ENCODE results near the gene AP1M2. TPM values are rescaled to one million over a fixed set of nuclear protein-coding genes. Genes with fewer than 3 reads are reported as not detected.
A peak's percentile ranks its signal among the peaks of the same experiment; 100 is the strongest.

Gene AP1M2
- total RNA-seq, 1 experiment from 2014 or later: 127 TPM

- Mint-ChIP-seq H3K27me3 (ENCODE audit: low read depth) (no peaks in the 10 kb centered on the region), H3K4me3 (no peak overlapping the region), H3K9me3 (no peaks in the 10 kb centered on the region), H3K4me1 (no peaks in the 10 kb centered on the region), H3K36me3 (peaks cover 6% of the 10 kb centered on the region; the same call in 1 of the 2 replicates), H3K27ac (peak overlapping the region; percentile 66)
- no peak for TF ChIP-seq ATF6 (CRISPR knock-in tag; IDR thresholded peaks at IDR 0.05)
- DNase-seq (ENCODE audit: low spot score) (no peak), ATAC-seq (no peak)
- CTCF ChIA-PET: no interaction called here
- POLR2A ChIA-PET: no interaction called here
Observed at GRCh38 chr19:10617409-10618121, 30.5 kb upstream of the AP1M2 start.

DNA sequence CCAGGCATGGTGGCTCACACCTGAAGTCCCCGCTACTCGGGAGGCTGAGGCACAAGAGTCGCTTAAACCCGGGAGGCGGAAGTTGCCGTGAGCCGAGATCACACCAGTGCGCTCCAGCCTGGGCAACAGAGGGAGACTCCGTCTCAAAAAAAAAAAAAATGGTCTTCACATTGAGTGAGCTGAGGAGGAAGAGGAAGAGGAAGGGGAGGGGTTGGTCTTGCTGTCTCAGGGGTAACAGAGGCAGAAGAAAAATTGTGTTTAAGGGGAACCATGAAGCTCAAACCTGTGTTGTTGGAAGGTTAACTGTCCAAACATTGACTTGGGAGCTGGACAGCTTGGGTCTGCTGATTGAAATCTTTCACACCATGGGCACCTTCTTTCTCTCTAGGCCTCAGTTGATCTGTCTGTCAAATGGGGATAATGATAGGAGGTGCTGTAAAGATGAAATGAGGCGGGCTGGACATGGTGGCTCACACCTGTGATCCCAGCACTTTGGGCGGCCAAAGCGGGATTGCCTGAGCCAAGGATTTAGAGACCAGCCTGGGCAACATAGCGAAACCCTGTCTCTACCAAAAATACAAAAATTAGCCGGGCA, 28.4 kb upstream of the AP1M2 start:
- TF ChIP-seq CREB1 (CRISPR knock-in tag; IDR thresholded peaks at IDR 0.05) (no peak), JUN (CRISPR knock-in tag; IDR thresholded peaks at IDR 0.05) (no peak), PRRX2 (CRISPR knock-in tag; IDR thresholded peaks at IDR 0.05) (no peak), GRHL2 (CRISPR knock-in tag; IDR thresholded peaks at IDR 0.05; ENCODE audit: insufficient replicate concordance, severe bottlenecking) (no peak), GTF2I (CRISPR knock-in tag; conservative IDR thresholded peaks at IDR 0.05) (no peak), SP1 (CRISPR knock-in tag; conservative IDR thresholded peaks at IDR 0.05) (no peak), CBFB (CRISPR knock-in tag; IDR thresholded peaks at IDR 0.05; ENCODE audit: low read depth) (no peak), EMX1 (CRISPR knock-in tag; IDR thresholded peaks at IDR 0.05) (no peak), NFYB (CRISPR knock-in tag; conservative IDR thresholded peaks at IDR 0.05; ENCODE audit: low read depth) (no peak), NFATC4 (CRISPR knock-in tag; IDR thresholded peaks at IDR 0.05) (no peak), CDX4 (CRISPR knock-in tag; IDR thresholded peaks at IDR 0.05; ENCODE audit: borderline replicate concordance) (no peak), RELA (CRISPR knock-in tag; IDR thresholded peaks at IDR 0.05; ENCODE audit: borderline replicate concordance) (no peak)
- TF ChIP-seq, protein P1, sequence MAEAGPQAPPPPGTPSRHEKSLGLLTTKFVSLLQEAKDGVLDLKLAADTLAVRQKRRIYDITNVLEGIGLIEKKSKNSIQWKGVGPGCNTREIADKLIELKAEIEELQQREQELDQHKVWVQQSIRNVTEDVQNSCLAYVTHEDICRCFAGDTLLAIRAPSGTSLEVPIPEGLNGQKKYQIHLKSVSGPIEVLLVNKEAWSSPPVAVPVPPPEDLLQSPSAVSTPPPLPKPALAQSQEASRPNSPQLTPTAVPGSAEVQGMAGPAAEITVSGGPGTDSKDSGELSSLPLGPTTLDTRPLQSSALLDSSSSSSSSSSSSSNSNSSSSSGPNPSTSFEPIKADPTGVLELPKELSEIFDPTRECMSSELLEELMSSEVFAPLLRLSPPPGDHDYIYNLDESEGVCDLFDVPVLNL (CRISPR knock-in tag; IDR thresholded peaks at IDR 0.05; ENCODE audit: borderline replicate concordance, low read depth): no peak
- TF ChIP-seq, protein P2, sequence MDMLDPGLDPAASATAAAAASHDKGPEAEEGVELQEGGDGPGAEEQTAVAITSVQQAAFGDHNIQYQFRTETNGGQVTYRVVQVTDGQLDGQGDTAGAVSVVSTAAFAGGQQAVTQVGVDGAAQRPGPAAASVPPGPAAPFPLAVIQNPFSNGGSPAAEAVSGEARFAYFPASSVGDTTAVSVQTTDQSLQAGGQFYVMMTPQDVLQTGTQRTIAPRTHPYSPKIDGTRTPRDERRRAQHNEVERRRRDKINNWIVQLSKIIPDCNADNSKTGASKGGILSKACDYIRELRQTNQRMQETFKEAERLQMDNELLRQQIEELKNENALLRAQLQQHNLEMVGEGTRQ (CRISPR knock-in tag; IDR thresholded peaks at IDR 0.05): no peak
- H3K4me1 Mint-ChIP-seq: no peaks in the 10 kb centered on the region
- H3K4me3 Mint-ChIP-seq: no peak overlapping the region
- POLR2A ChIA-PET: no interaction called here
- no peaks in the 10 kb centered on the region for H3K27me3 Mint-ChIP-seq (ENCODE audit: low read depth)
- ATAC-seq: no peak
- DNase-seq (ENCODE audit: low spot score): no peak
- no peak overlapping the region for H3K27ac Mint-ChIP-seq
- H3K36me3 Mint-ChIP-seq: peaks cover 6% of the 10 kb centered on the region; the same call in 1 of the 2 replicates
- H3K9me3 Mint-ChIP-seq: no peaks in the 10 kb centered on the region
- CTCF ChIA-PET: interaction anchor here (0.5 to 1.8 kb wide), 2 partner anchors 34 to 341 kb away, joined by 3 to 5 read pairs; no protein-coding TSS in a partner anchor

DNA sequence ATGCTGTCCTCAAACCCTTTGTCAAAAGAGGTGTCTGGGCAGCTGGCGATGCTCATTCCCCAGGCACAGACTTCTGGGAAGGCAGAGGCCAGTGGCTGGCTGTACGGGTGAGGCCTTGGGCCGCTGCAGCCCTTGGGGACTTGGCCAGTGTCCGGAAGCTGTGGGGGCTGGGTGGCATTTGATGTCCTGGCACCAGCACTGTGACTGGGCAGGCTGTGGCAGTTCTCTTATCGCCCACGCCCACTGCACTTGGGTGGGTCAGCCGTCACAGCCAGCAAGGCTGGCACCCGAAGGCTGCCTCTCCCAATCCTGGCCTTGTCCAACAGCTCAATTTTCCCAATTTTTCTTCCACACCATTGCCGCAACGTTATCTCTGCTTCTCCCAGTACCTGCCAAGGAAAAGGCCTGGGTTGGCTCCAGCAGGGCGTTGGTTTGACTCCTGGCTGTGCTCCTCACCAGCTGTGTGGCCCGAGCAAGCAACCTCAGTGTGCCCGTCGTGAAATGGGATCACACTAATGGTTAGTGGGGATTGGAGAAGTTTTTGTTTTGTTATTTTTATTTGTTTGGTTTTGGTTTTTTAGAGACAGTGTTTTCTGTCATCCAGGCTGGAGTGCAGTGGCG, 25.5 kb upstream of the AP1M2 start:
- Mint-ChIP-seq H3K27ac (no peak overlapping the region), H3K4me1 (no peaks in the 10 kb centered on the region), H3K9me3 (no peaks in the 10 kb centered on the region), H3K27me3 (ENCODE audit: low read depth) (no peaks in the 10 kb centered on the region), H3K36me3 (peaks cover 6% of the 10 kb centered on the region; the same call in 1 of the 2 replicates), H3K4me3 (no peak overlapping the region)
- DNase-seq (ENCODE audit: low spot score) (no peak), ATAC-seq (no peak)
- ChIA-PET CTCF (interaction anchor here (1.9 to 2.7 kb wide), 2 partner anchors 31 to 32 kb away, joined by 7 to 11 read pairs; no protein-coding TSS in a partner anchor), POLR2A (no interaction called here)
- TF ChIP-seq RELA (CRISPR knock-in tag; IDR thresholded peaks at IDR 0.05; ENCODE audit: borderline replicate concordance) (no peak), USF1 (CRISPR knock-in tag; IDR thresholded peaks at IDR 0.05) (no peak), ZNF281 (CRISPR knock-in tag; IDR thresholded peaks at IDR 0.05) (no peak), ESRRA (CRISPR knock-in tag; IDR thresholded peaks at IDR 0.05; ENCODE audit: borderline replicate concordance) (no peak), FOXJ3 (CRISPR knock-in tag; IDR thresholded peaks at IDR 0.05; ENCODE audit: borderline replicate concordance) (no peak)
- TF ChIP-seq, protein P3, sequence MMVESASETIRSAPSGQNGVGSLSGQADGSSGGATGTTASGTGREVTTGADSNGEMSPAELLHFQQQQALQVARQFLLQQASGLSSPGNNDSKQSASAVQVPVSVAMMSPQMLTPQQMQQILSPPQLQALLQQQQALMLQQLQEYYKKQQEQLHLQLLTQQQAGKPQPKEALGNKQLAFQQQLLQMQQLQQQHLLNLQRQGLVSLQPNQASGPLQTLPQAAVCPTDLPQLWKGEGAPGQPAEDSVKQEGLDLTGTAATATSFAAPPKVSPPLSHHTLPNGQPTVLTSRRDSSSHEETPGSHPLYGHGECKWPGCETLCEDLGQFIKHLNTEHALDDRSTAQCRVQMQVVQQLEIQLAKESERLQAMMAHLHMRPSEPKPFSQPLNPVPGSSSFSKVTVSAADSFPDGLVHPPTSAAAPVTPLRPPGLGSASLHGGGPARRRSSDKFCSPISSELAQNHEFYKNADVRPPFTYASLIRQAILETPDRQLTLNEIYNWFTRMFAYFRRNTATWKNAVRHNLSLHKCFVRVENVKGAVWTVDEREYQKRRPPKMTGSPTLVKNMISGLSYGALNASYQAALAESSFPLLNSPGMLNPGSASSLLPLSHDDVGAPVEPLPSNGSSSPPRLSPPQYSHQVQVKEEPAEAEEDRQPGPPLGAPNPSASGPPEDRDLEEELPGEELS (CRISPR knock-in tag; IDR thresholded peaks at IDR 0.05): no peak

All from WTC11 (cell line).